GM21447 (cell line): ENCODE measurements around the gene KRT34.
"Not testable (repeated sequence)": the region's sequence is repeated elsewhere in the genome, so short reads cannot be mapped to it uniquely, and the experiment has no call there.

Experiments used
- ATAC-seq: cut with Tn5 transposase; IDR thresholded peaks from one replicate; pipeline ENCODE4 v1.9.1; 2021; ENCODE audit not compliant: unreplicated experiment

KRT34 gene

GRCh38 chr17:41367426-41368075 lies 14.6 kb downstream of the KRT34 start:
- ATAC-seq, result no peak

GRCh38 chr17:41366070-41366469 lies 16.0 kb downstream of the KRT34 start:
- ATAC-seq, result no peak

GRCh38 chr17:41363881-41364280 lies 18.2 kb downstream of the KRT34 start:
- no peak for ATAC-seq

GRCh38 chr17:41360296-41360995 lies 21.7 kb downstream of the KRT34 start:
- ATAC-seq, result no peak

GRCh38 chr17:41354536-41354935 lies 27.6 kb downstream of the KRT34 start:
- no peak for ATAC-seq

GRCh38 chr17:41352597-41353366 lies 29.3 kb downstream of the KRT34 start:
- ATAC-seq, result no peak

GRCh38 chr17:41351177-41351576 lies 30.9 kb downstream of the KRT34 start:
- no peak for ATAC-seq

GRCh38 chr17:41350381-41350878 lies 31.7 kb downstream of the KRT34 start, which contains the start of gene KRT33A:
TSS of gene KRT33A (minus strand) at chr17:41350828. CDS start at chr17:41350767, 61 bp downstream.
- not testable (repeated sequence) for ATAC-seq

GRCh38 chr17:41347869-41348760 lies 34.0 kb downstream of the KRT34 start:
- ATAC-seq, result no peak

- not testable (repeated sequence) for ATAC-seq
Measured at GRCh38 chr17:41346421-41346820, 35.7 kb downstream of the KRT34 start.

GRCh38 chr17:41345992-41346391 lies 36.1 kb downstream of the KRT34 start:
- no peak for ATAC-seq

GRCh38 chr17:41343029-41343428 lies 39.1 kb downstream of the KRT34 start:
- ATAC-seq, result no peak

GRCh38 chr17:41340934-41341861 lies 40.9 kb downstream of the KRT34 start:
- no peak for ATAC-seq

- no peak for ATAC-seq
Measured at GRCh38 chr17:41340494-41340893, 41.6 kb downstream of the KRT34 start.

GRCh38 chr17:41339571-41340172 lies 42.4 kb downstream of the KRT34 start:
- no peak for ATAC-seq

GRCh38 chr17:41338961-41339485 lies 43.1 kb downstream of the KRT34 start:
- peak; percentile 47 for ATAC-seq

GRCh38 chr17:41335747-41336146 lies 46.4 kb downstream of the KRT34 start:
- ATAC-seq, result no peak

GRCh38 chr17:41334385-41335305 lies 47.5 kb downstream of the KRT34 start:
- no peak for ATAC-seq
